Skin epidermis (tissue), 12 donors: ENCODE data around the gene WDFY3.

Experiments
- H3K27ac ChIP-seq, 21 experiments: fragments of 200-600 bp; sonication (generic) in 11 of 21; one replicate each; pipeline ENCODE4 v1.5.0; 2020; ENCODE audit warnings: mild to moderate bottlenecking in 3 of 21, inconsistent platforms in 2 of 21, moderate library complexity in 2 of 21
- H3K4me3 ChIP-seq, 7 experiments: fragments of 200-600 bp; sonication (generic) in 2 of 7; one replicate each; pipeline ENCODE4 v1.5.0; 2020; ENCODE audit warnings: inconsistent platforms in 2 of 7, mild to moderate bottlenecking in 2 of 7, moderate library complexity in 1 of 7

Gene WDFY3

GRCh38 chr4:84917086-84917821, 49.2 kb downstream of the WDFY3 start:
- Histone ChIP-seq H3K4me3 (no peak overlapping the region), H3K27ac (no peak overlapping the region)

GRCh38 chr4:84916227-84916626, 50.3 kb downstream of the WDFY3 start:
- H3K27ac ChIP-seq, result no peak overlapping the region
- no peak overlapping the region for H3K4me3 ChIP-seq

GRCh38 chr4:84915396-84915780, 51.1 kb downstream of the WDFY3 start:
- H3K4me3 ChIP-seq, result no peak overlapping the region
- H3K27ac ChIP-seq, result no peak overlapping the region

GRCh38 chr4:84914686-84915395, 51.6 kb downstream of the WDFY3 start:
- H3K4me3 ChIP-seq, result no peak overlapping the region
- H3K27ac ChIP-seq, result no peak overlapping the region

- H3K27ac ChIP-seq, result no peak overlapping the region
- H3K4me3 ChIP-seq, result no peak overlapping the region
Observed at GRCh38 chr4:84913176-84913575, 53.3 kb downstream of the WDFY3 start.

- H3K27ac ChIP-seq, result no peak overlapping the region
- H3K4me3 ChIP-seq, result no peak overlapping the region
Observed at GRCh38 chr4:84912741-84913140, 53.7 kb downstream of the WDFY3 start.

GRCh38 chr4:84908876-84909275, 57.6 kb downstream of the WDFY3 start:
- no peak overlapping the region for H3K27ac ChIP-seq
- no peak overlapping the region for H3K4me3 ChIP-seq

- Histone ChIP-seq H3K27ac (no peak overlapping the region), H3K4me3 (no peak overlapping the region)
Observed at GRCh38 chr4:84907145-84907544, 59.3 kb downstream of the WDFY3 start.

GRCh38 chr4:84905646-84906045, 60.8 kb downstream of the WDFY3 start:
- no peak overlapping the region for H3K4me3 ChIP-seq
- H3K27ac ChIP-seq, result no peak overlapping the region

GRCh38 chr4:84901740-84902281, 64.7 kb downstream of the WDFY3 start:
- no peak overlapping the region for H3K4me3 ChIP-seq
- no peak overlapping the region for H3K27ac ChIP-seq

GRCh38 chr4:84901173-84901572, 65.3 kb downstream of the WDFY3 start:
- H3K27ac ChIP-seq, result no peak overlapping the region
- H3K4me3 ChIP-seq, result no peak overlapping the region

- Histone ChIP-seq H3K27ac (no peak overlapping the region), H3K4me3 (no peak overlapping the region)
Observed at GRCh38 chr4:84899616-84900015, 66.9 kb downstream of the WDFY3 start.

- no peak overlapping the region for H3K4me3 ChIP-seq
Observed at GRCh38 chr4:84897516-84897915, 69.0 kb downstream of the WDFY3 start.

GRCh38 chr4:84895283-84895682, 71.2 kb downstream of the WDFY3 start:
- Histone ChIP-seq H3K4me3 (no peak overlapping the region), H3K27ac (no peak overlapping the region)

More at GRCh38 chr4:84897516-84897915, 69.0 kb downstream of the WDFY3 start:
- H3K27ac ChIP-seq, result no peak overlapping the region

- H3K4me3 ChIP-seq, result no peak overlapping the region
- H3K27ac ChIP-seq, result no peak overlapping the region
Observed at GRCh38 chr4:84894621-84895020, 71.9 kb downstream of the WDFY3 start.

GRCh38 chr4:84892950-84893349, 73.5 kb downstream of the WDFY3 start:
- Histone ChIP-seq H3K27ac (no peak overlapping the region), H3K4me3 (no peak overlapping the region)

- H3K27ac ChIP-seq, result peak overlapping the region in 3 of 21 experiments; percentile 16 to 33 (median 32)
- no peak overlapping the region for H3K4me3 ChIP-seq
Observed at GRCh38 chr4:84887824-84888223, 78.7 kb downstream of the WDFY3 start.

GRCh38 chr4:84879651-84880200, 86.8 kb downstream of the WDFY3 start:
- Histone ChIP-seq H3K4me3 (no peak overlapping the region), H3K27ac (no peak overlapping the region)

- H3K4me3 ChIP-seq, result no peak overlapping the region
- H3K27ac ChIP-seq, result no peak overlapping the region
Observed at GRCh38 chr4:84878546-84878945, 87.9 kb downstream of the WDFY3 start.

GRCh38 chr4:84878090-84878489, 88.4 kb downstream of the WDFY3 start:
- Histone ChIP-seq H3K27ac (no peak overlapping the region), H3K4me3 (no peak overlapping the region)
